Neural cell (in vitro differentiated cells): ENCODE data around the gene ST6GAL1.
"Not testable (repeated sequence)": the region's sequence is repeated elsewhere in the genome, so short reads cannot be mapped to it uniquely, and the experiment has no call there.

Experiments used
- POLR2AphosphoS5 ChIP-seq: IDR thresholded peaks from 2 replicates; pipeline ENCODE4 v1.6.1; 2012
- TF ChIP-seq, protein P1 (sequence below): fragments of 450-650 bp; IDR thresholded peaks from 2 replicates; pipeline ENCODE4 v1.5.1; 2014; ENCODE audit warnings: antibody characterized with exemption, mild to moderate bottlenecking, moderate library complexity; ENCODE audit not compliant: poor library complexity, severe bottlenecking

GRCh38 chr3:186967236-186967635 is 36.9 kb downstream of the ST6GAL1 start:
- TF ChIP-seq, protein P1, sequence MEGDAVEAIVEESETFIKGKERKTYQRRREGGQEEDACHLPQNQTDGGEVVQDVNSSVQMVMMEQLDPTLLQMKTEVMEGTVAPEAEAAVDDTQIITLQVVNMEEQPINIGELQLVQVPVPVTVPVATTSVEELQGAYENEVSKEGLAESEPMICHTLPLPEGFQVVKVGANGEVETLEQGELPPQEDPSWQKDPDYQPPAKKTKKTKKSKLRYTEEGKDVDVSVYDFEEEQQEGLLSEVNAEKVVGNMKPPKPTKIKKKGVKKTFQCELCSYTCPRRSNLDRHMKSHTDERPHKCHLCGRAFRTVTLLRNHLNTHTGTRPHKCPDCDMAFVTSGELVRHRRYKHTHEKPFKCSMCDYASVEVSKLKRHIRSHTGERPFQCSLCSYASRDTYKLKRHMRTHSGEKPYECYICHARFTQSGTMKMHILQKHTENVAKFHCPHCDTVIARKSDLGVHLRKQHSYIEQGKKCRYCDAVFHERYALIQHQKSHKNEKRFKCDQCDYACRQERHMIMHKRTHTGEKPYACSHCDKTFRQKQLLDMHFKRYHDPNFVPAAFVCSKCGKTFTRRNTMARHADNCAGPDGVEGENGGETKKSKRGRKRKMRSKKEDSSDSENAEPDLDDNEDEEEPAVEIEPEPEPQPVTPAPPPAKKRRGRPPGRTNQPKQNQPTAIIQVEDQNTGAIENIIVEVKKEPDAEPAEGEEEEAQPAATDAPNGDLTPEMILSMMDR, result not testable (repeated sequence)
- not testable (repeated sequence) for TF ChIP-seq POLR2AphosphoS5
